Stimulated activated CD8-positive, alpha-beta memory T cell treated with anti-CD3 and anti-CD28 coated beads, Interleukin-7, amount 100 ng/mL, for 48 hours (primary cell): ENCODE data around the gene PCAT6.
"Not testable (repeated sequence)": the region's sequence is repeated elsewhere in the genome, so short reads cannot be mapped to it uniquely, and the experiment has no call there.

Source experiments
- DNase-seq, 2 donors: peaks; one replicate each; pipeline ENCODE4 v3.0.0-alpha.2; 2020; ENCODE audit warnings: low read depth in 1 of 2; ENCODE audit errors: extremely low read depth in 1 of 2

The PCAT6 gene

GRCh38 chr1:202810615-202811295, at the start of gene PCAT6:
Gene PCAT6, plus strand, starts transcription at chr1:202810954.
- DNase-seq: peak; percentile 71 to 87

GRCh38 chr1:202762019-202762418, 48.7 kb upstream of the PCAT6 start:
- no peak for DNase-seq

GRCh38 chr1:202765721-202766120, 45.0 kb upstream of the PCAT6 start:
- DNase-seq: no peak

- DNase-seq: no peak
Measured at GRCh38 chr1:202770135-202770534, 40.6 kb upstream of the PCAT6 start.

GRCh38 chr1:202781180-202781579, 29.6 kb upstream of the PCAT6 start:
- DNase-seq: no peak

GRCh38 chr1:202786804-202787203, 23.9 kb upstream of the PCAT6 start:
- DNase-seq: no peak

GRCh38 chr1:202788800-202789199, 22.0 kb upstream of the PCAT6 start:
- no peak for DNase-seq

- no peak for DNase-seq
Measured at GRCh38 chr1:202791077-202791747, 19.5 kb upstream of the PCAT6 start.

GRCh38 chr1:202794051-202794740, 16.6 kb upstream of the PCAT6 start:
- DNase-seq: no peak

GRCh38 chr1:202794931-202795330, 15.8 kb upstream of the PCAT6 start:
- DNase-seq: not testable (repeated sequence)

- DNase-seq: no peak
Measured at GRCh38 chr1:202796670-202797069, 14.1 kb upstream of the PCAT6 start.

- no peak for DNase-seq
Measured at GRCh38 chr1:202798260-202798659, 12.5 kb upstream of the PCAT6 start.

GRCh38 chr1:202798792-202799331, 11.9 kb upstream of the PCAT6 start:
- no peak for DNase-seq

GRCh38 chr1:202800742-202801141, 10.0 kb upstream of the PCAT6 start:
- no peak for DNase-seq

GRCh38 chr1:202801175-202801574, 9.6 kb upstream of the PCAT6 start:
- no peak for DNase-seq

- DNase-seq: no peak
Measured at GRCh38 chr1:202802034-202802433, 8.7 kb upstream of the PCAT6 start.

GRCh38 chr1:202802998-202803932, 7.5 kb upstream of the PCAT6 start:
- DNase-seq: no peak

GRCh38 chr1:202804126-202804525, 6.6 kb upstream of the PCAT6 start:
- no peak for DNase-seq

GRCh38 chr1:202805886-202806844, 4.6 kb upstream of the PCAT6 start:
- peak in 1 of 2 donors; percentile 18 for DNase-seq
